Lung (tissue), 12 donors: ENCODE results near the gene GPR35. TPM values are rescaled to one million over a fixed set of nuclear protein-coding genes. Genes with fewer than 3 reads are reported as not detected.

Experiments used
- ATAC-seq: fragments of 200-7000 bp; cut with Tn5 transposase; one replicate; pipeline ENCODE4 v1.9.1; 2020; ENCODE audit warnings: moderate number of reproducible peaks; ENCODE audit not compliant: insufficient read depth, low FRiP score
- DNase-seq, 3 donors: peaks; one replicate each; pipeline ENCODE4 v3.0.0-alpha.2; 2013 to 2017
- H3K27ac ChIP-seq, 2 donors: one replicate each; pipeline ENCODE4 v1.5.1; 2013; ENCODE audit warnings: mild to moderate bottlenecking in 2 of 2, moderate library complexity in 2 of 2, control low read depth in 1 of 2, inconsistent platforms in 1 of 2, low read depth in 1 of 2, low read length in 1 of 2
- H3K27me3 ChIP-seq, 3 donors: one replicate each; pipeline ENCODE4 v1.5.1; 2013; ENCODE audit warnings: low read length in 2 of 3; ENCODE audit not compliant: control insufficient read depth in 3 of 3, insufficient read depth in 3 of 3
- H3K36me3 ChIP-seq, 4 donors: one replicate each; pipeline ENCODE4 v1.5.1; 2013; ENCODE audit warnings: low read length in 4 of 4, mild to moderate bottlenecking in 1 of 4, moderate library complexity in 1 of 4; ENCODE audit not compliant: control insufficient read depth in 4 of 4, insufficient read depth in 4 of 4
- H3K4me1 ChIP-seq, 5 donors: one replicate each; pipeline ENCODE4 v1.5.1; 2013; ENCODE audit warnings: low read length in 5 of 5, mild to moderate bottlenecking in 2 of 5, moderate library complexity in 1 of 5; ENCODE audit not compliant: control insufficient read depth in 5 of 5, insufficient read depth in 5 of 5
- H3K4me3 ChIP-seq: one replicate; pipeline ENCODE4 v1.5.1; 2013; ENCODE audit warnings: mild to moderate bottlenecking, control low read depth, moderate library complexity
- H3K9ac ChIP-seq, 2 donors: one replicate each; pipeline ENCODE4 v1.5.1; 2013; ENCODE audit warnings: low read length in 2 of 2, control low read depth in 1 of 2; ENCODE audit not compliant: insufficient read depth in 1 of 2
- H3K9me3 ChIP-seq, 4 donors: one replicate each; pipeline ENCODE4 v1.5.1; 2013; ENCODE audit warnings: low read length in 3 of 4, mild to moderate bottlenecking in 1 of 4, moderate library complexity in 1 of 4; ENCODE audit not compliant: control insufficient read depth in 4 of 4, insufficient read depth in 3 of 4
- WGBS, 2 donors: extraction: QIAGEN DNeasy Blood & Tissue Kit; methylation state at CpG; one replicate each; pipeline ENCODE4 v1.1.7; 2013; 5-methylcytosine and 5-hydroxymethylcytosine counted together
- polyA plus RNA-seq, 2 donors: library from polyadenylated mRNA; stranded (reverse); fragments of 200-250 nt; gene quantifications; one replicate each; pipeline ENCODE4 v1.2.1, GENCODE V29; 2013
- total RNA-seq, 2 donors: library from RNA; depleted of rRNA in 1 of 2; stranded (reverse); fragments of >200 nt in 1 of 2; gene quantifications; one replicate each; pipeline ENCODE4 v1.2.1, GENCODE V29; 2014 to 2021
- TF ChIP-seq, protein P1 (sequence below): IDR thresholded peaks from 2 replicates; pipeline ENCODE4 v1.5.1; 2012; ENCODE audit warnings: mild to moderate bottlenecking; ENCODE audit errors: control extremely low read depth, extremely low read depth
- donor health status: control.
- donor health status: control.
- donor health status: Bipolar disorder and iron deficiency.
- donor health status: healthy.
- donor health status: DM: yes; HTN: yes; CAD: no.

The GPR35 gene
- total and polyA plus RNA-seq, 4 donors: 2.3 to 10.3 (median 4.1) TPM

- Histone ChIP-seq H3K27ac (peak overlapping the region; percentile 88 to 98), H3K4me1 (peaks cover 0 to 28% (median 15%) of the 10 kb centered on the region in 5 donors)
- 5 to 7% methylated on average over 20 of the region's 20 CpGs for WGBS, 2 donors
These were observed 39.5 kb upstream of the GPR35 start for GRCh38 chr2:240585681-240586197.

GRCh38 chr2:240586198-240586918 is 38.9 kb upstream of the GPR35 start, which contains the start of gene CAPN10:
Gene CAPN10 (plus strand): TSS chr2:240586734. CDS start chr2:240586912, 178 bp downstream.
- Histone ChIP-seq H3K9ac (peak within 1 kb of the TSS; percentile 59 to 89), H3K4me3 (peak within 1 kb of the TSS; percentile 92), H3K9me3 (no peaks in the 10 kb centered on the region), H3K36me3 (peaks cover 0 to 19% (median 6%) of the 10 kb centered on the region in 4 donors), H3K27me3 (no peaks in the 10 kb centered on the region), H3K27ac (peak within 1 kb of the TSS; percentile 88 to 98), H3K4me1 (peaks cover 0 to 28% (median 15%) of the 10 kb centered on the region in 5 donors)
- ATAC-seq (peak; percentile 95), DNase-seq (peak; percentile 96 to 97 (median 96))
- TF ChIP-seq, protein P1, sequence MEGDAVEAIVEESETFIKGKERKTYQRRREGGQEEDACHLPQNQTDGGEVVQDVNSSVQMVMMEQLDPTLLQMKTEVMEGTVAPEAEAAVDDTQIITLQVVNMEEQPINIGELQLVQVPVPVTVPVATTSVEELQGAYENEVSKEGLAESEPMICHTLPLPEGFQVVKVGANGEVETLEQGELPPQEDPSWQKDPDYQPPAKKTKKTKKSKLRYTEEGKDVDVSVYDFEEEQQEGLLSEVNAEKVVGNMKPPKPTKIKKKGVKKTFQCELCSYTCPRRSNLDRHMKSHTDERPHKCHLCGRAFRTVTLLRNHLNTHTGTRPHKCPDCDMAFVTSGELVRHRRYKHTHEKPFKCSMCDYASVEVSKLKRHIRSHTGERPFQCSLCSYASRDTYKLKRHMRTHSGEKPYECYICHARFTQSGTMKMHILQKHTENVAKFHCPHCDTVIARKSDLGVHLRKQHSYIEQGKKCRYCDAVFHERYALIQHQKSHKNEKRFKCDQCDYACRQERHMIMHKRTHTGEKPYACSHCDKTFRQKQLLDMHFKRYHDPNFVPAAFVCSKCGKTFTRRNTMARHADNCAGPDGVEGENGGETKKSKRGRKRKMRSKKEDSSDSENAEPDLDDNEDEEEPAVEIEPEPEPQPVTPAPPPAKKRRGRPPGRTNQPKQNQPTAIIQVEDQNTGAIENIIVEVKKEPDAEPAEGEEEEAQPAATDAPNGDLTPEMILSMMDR: no peak
- WGBS, 2 donors: 0 to 1% methylated on average over 62 to 88 of the region's 88 CpGs

More at GRCh38 chr2:240585681-240586197, 39.5 kb upstream of the GPR35 start:
- no peaks in the 10 kb centered on the region for H3K27me3 ChIP-seq
- peak overlapping the region; percentile 59 to 89 for H3K9ac ChIP-seq
- peaks cover 0 to 15% (median 5%) of the 10 kb centered on the region in 4 donors for H3K36me3 ChIP-seq
- H3K9me3 ChIP-seq: no peaks in the 10 kb centered on the region
- DNase-seq (no peak), ATAC-seq (no peak)
- peak overlapping the region; percentile 92 for H3K4me3 ChIP-seq
- TF ChIP-seq, protein P1: no peak

DNA sequence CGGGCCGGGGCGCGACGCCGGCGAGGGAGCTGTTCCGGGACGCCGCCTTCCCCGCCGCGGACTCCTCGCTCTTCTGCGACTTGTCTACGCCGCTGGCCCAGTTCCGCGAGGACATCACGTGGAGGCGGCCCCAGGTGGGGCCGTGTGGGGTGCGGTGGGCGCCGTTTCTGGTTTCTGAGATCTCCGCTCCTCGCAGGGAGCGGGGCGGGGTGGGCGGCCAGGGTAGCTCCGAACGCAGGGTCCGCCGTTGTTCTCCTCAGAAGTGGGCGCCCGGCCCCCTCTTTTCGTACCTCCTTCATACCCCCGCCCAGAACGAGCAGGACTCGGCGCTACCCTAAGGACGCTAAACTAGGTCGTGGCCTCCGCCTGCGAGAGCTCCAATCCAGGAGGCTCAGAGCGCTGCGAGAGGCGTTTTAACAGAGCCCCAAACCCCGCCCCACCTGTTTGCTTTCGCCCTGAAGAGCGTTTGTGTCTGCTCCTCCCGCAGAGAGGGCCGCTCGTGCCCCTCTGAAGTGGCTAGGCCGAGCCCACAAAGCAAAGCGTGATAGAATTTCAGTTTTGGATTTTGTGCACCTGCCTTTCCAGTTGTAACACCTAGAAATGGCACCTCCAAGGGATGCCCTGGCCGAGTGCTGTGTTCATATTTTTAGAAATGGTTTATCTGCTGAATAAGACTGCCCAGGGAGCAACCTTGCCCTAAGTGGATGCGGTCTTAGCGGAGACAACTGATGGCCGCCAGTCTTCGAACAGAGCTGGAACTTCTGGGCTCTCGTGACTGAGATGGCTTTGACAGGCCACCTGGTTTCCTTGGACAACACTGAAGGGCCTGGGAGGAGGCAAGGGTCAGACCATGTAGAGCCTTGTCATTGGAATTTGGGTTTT is 38.1 kb upstream of the GPR35 start:
- H3K27me3 ChIP-seq: no peaks in the 10 kb centered on the region
- peaks cover 0 to 23% (median 6%) of the 10 kb centered on the region in 4 donors for H3K36me3 ChIP-seq
- TF ChIP-seq, protein P1: no peak
- H3K9me3 ChIP-seq: no peaks in the 10 kb centered on the region
- H3K4me1 ChIP-seq: peaks cover 0 to 28% (median 15%) of the 10 kb centered on the region in 5 donors
- 4 to 5% methylated on average over 44 to 62 of the region's 62 CpGs for WGBS, 2 donors
- H3K9ac ChIP-seq: peak overlapping the region; percentile 8 to 37
- H3K27ac ChIP-seq: peak overlapping the region; percentile 64 to 98
- ATAC-seq (peak; percentile 15), DNase-seq (no peak)
- H3K4me3 ChIP-seq: peak overlapping the region; percentile 81
